HL-60 (cell line): ENCODE data around the gene PRKD1.
A peak's percentile ranks its signal among the peaks of the same experiment; 100 is the strongest.
"Not testable (repeated sequence)": the region's sequence is repeated elsewhere in the genome, so short reads cannot be mapped to it uniquely, and the experiment has no call there.

Source experiments
- DNase-seq, 2 experiments: peaks; one replicate each; pipeline ENCODE4 v3.0.0-alpha.2; 2010 to 2020; ENCODE audit warnings: low read depth in 1 of 2, low spot score in 1 of 2
- H3K27ac ChIP-seq: fragments of 250-450 bp; sonication (Bioruptor Pico); replicated peaks from 2 replicates; pipeline ENCODE4 v1.5.1; 2020; ENCODE audit warnings: mild to moderate bottlenecking, moderate library complexity
- H3K27me3 ChIP-seq: fragments of 250-450 bp; sonication (Bioruptor Pico); 2 replicates; pipeline ENCODE4 v1.5.1; 2021; ENCODE audit warnings: mild to moderate bottlenecking, moderate library complexity; ENCODE audit not compliant: insufficient read depth, poor library complexity, severe bottlenecking
- H3K4me3 ChIP-seq: replicated peaks from 2 replicates; pipeline ENCODE4 v1.5.1; 2011; ENCODE audit warnings: mild to moderate bottlenecking, control low read depth, low read length; ENCODE audit not compliant: insufficient read depth
- GABPA ChIP-seq: IDR thresholded peaks from 2 replicates; pipeline ENCODE4 v1.6.1; 2012; ENCODE audit warnings: low read depth
- POLR2AphosphoS5 ChIP-seq: IDR thresholded peaks from 2 replicates; pipeline ENCODE4 v1.6.1; 2012; ENCODE audit warnings: low read depth
- REST ChIP-seq: IDR thresholded peaks from 2 replicates; pipeline ENCODE4 v1.6.1; 2012; ENCODE audit warnings: low read depth; ENCODE audit not compliant: insufficient replicate concordance
- SPI1 ChIP-seq: IDR thresholded peaks from 2 replicates; pipeline ENCODE4 v1.6.1; 2012; ENCODE audit warnings: low read depth, mild to moderate bottlenecking, borderline replicate concordance
- TF ChIP-seq, protein P1 (sequence below): IDR thresholded peaks from one replicate; pipeline ENCODE4 v1.5.1; 2011; ENCODE audit warnings: low read length, control low read depth, inconsistent platforms; ENCODE audit not compliant: insufficient read depth

PRKD1 gene

DNA sequence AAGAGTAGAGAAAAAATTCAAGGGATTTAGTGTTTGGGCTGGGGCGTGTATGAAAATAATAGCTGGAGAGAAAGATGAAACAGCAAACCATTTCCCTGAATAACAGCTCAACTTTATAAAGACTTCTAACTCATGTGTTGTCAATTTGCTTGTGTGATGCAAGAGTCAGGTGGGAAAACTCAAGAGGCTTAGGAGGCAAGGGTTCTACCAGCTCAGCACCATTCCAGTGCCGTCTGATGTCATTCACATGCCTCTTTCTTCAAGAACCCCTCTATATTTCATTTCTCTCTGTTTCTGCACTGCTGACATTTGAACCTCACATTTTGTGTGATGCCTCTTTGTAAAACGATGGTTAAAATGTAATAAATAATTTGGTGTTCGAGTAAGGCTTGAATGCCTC, 192.2 kb downstream of the PRKD1 start:
- no peak for DNase-seq
- no peak overlapping the region for H3K27ac ChIP-seq
- no peak overlapping the region for H3K4me3 ChIP-seq
- no peaks in the 10 kb centered on the region for H3K27me3 ChIP-seq
- TF ChIP-seq REST, result no peak
- TF ChIP-seq POLR2AphosphoS5, result no peak
- TF ChIP-seq SPI1, result no peak
- TF ChIP-seq, protein P1, sequence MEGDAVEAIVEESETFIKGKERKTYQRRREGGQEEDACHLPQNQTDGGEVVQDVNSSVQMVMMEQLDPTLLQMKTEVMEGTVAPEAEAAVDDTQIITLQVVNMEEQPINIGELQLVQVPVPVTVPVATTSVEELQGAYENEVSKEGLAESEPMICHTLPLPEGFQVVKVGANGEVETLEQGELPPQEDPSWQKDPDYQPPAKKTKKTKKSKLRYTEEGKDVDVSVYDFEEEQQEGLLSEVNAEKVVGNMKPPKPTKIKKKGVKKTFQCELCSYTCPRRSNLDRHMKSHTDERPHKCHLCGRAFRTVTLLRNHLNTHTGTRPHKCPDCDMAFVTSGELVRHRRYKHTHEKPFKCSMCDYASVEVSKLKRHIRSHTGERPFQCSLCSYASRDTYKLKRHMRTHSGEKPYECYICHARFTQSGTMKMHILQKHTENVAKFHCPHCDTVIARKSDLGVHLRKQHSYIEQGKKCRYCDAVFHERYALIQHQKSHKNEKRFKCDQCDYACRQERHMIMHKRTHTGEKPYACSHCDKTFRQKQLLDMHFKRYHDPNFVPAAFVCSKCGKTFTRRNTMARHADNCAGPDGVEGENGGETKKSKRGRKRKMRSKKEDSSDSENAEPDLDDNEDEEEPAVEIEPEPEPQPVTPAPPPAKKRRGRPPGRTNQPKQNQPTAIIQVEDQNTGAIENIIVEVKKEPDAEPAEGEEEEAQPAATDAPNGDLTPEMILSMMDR, result no peak
- TF ChIP-seq GABPA, result no peak

- DNase-seq, result no peak
- no peak overlapping the region for H3K4me3 ChIP-seq
- TF ChIP-seq GABPA (no peak), SPI1 (no peak), POLR2AphosphoS5 (no peak), REST (no peak)
- TF ChIP-seq, protein P1, result no peak
- no peaks in the 10 kb centered on the region for H3K27me3 ChIP-seq
- no peak overlapping the region for H3K27ac ChIP-seq
These were observed 192.9 kb downstream of the PRKD1 start for GRCh38 chr14:29734732-29735131.

DNA sequence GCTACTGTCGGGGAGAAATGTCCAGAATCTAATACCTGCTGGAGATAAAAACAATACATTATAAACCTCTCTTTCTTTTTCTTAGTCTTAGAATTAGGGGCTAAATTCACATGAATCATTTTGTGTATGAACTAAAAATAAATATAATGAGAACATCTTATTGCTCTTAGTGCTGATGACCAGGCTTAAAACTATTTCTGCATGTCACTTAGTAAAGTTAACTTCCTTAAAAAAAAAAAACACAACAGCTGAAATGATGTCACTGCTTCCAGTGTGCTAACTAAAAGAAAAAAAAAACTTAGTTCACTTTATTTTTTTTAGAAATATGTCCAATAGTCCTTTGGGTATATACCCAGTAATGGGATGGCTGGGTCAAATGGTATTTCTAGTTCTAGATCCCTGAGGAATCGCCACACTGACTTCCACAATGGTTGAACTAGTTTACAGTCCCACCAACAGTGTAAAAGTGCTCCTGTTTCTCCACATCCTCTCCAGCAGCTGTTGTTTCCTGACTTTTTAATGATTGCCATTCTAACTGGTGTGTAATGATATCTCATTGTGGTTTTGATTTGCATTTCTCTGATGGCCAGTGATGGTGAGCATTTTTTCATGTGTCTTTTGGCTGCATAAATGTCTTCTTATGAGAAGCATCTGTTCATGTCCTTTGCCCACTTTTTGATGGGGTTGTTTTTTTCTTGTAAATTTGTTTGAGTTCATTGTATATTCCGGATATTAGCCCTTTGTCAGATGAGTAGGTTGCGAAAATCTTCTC, 200.9 kb downstream of the PRKD1 start:
- not testable (repeated sequence) for H3K4me3 ChIP-seq, H3K27ac ChIP-seq, H3K27me3 ChIP-seq, DNase-seq

DNA sequence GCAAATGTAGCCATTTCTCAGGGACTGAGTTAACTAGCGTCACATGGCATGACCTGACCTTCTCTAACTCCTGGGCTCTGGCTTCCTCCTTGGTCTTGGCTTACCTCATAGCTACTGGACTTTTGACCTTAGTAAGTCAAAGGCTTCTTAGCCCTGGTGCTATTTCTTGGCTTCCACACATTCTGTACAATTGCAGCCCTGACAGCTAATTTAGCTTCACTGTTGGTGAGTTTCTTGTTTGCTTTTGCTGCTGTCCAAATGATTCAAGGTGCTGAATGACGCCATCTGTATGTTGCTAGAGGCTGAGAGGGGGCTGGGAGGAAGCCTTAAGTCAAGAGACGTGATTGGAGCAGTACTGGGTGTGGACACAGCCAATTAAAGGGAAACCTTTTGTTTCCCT, 202.7 kb downstream of the PRKD1 start:
- no peaks in the 10 kb centered on the region for H3K27me3 ChIP-seq
- DNase-seq, result no peak
- H3K4me3 ChIP-seq, result no peak overlapping the region
- H3K27ac ChIP-seq, result no peak overlapping the region
- TF ChIP-seq REST (peak; percentile 85), POLR2AphosphoS5 (no peak), SPI1 (no peak)
- TF ChIP-seq, protein P1, result no peak
